HK-2 (cell line): ENCODE data around the gene FBRS.
"Not testable (repeated sequence)": the region's sequence is repeated elsewhere in the genome, so short reads cannot be mapped to it uniquely, and the experiment has no call there.

Experiments
- DNase-seq: peaks from one replicate; pipeline ENCODE4 v3.0.0-alpha.2; 2018; ENCODE audit not compliant: unreplicated experiment

FBRS gene

GRCh38 chr16:30664616-30665109, 6.4 kb downstream of the FBRS start:
- no peak for DNase-seq

- DNase-seq, result no peak
These were observed 7.1 kb downstream of the FBRS start for GRCh38 chr16:30665155-30665829.

- no peak for DNase-seq
These were observed 7.6 kb downstream of the FBRS start for GRCh38 chr16:30665830-30666190.

GRCh38 chr16:30666681-30667080, 8.4 kb downstream of the FBRS start:
- no peak for DNase-seq

GRCh38 chr16:30667361-30667905, 9.2 kb downstream of the FBRS start:
- DNase-seq, result no peak

GRCh38 chr16:30668393-30668792, 10.2 kb downstream of the FBRS start:
- no peak for DNase-seq

- DNase-seq, result no peak
These were observed 11.0 kb downstream of the FBRS start for GRCh38 chr16:30669026-30669902.

GRCh38 chr16:30669903-30670824, 11.9 kb downstream of the FBRS start:
- no peak for DNase-seq

- no peak for DNase-seq
These were observed 16.9 kb downstream of the FBRS start for GRCh38 chr16:30675143-30675542.

GRCh38 chr16:30677931-30678585, 19.8 kb downstream of the FBRS start:
- no peak for DNase-seq

GRCh38 chr16:30678586-30678970, 20.3 kb downstream of the FBRS start:
- DNase-seq, result no peak

- DNase-seq, result no peak
These were observed 22.1 kb downstream of the FBRS start for GRCh38 chr16:30680326-30680725.

- DNase-seq, result no peak
These were observed 30.5 kb downstream of the FBRS start for GRCh38 chr16:30688701-30689100.

GRCh38 chr16:30691907-30692306, 33.7 kb downstream of the FBRS start:
- no peak for DNase-seq

GRCh38 chr16:30692396-30693064, 34.3 kb downstream of the FBRS start:
- DNase-seq, result no peak

- DNase-seq, result no peak
These were observed 36.9 kb downstream of the FBRS start for GRCh38 chr16:30694926-30695693.

- not testable (repeated sequence) for DNase-seq
These were observed 38.4 kb downstream of the FBRS start for GRCh38 chr16:30696646-30697045.

- no peak for DNase-seq
These were observed 39.3 kb downstream of the FBRS start for GRCh38 chr16:30697264-30698138.
